Adrenal gland (tissue), 5 donors: ENCODE data around the gene USP34.
"Not testable (repeated sequence)": the region's sequence is repeated elsewhere in the genome, so short reads cannot be mapped to it uniquely, and the experiment has no call there.

Source experiments
- CTCF ChIP-seq, 6 experiments: fragments of 450-650 bp in 4 of 6; fragments of 200-600 bp in 2 of 6; sonication (generic) in 1 of 6; IDR thresholded peaks; 1 replicate in 5 of 6; 2 replicates in 1 of 6; pipeline versions ENCODE4 v1.5.1 to v1.8.0; 2016 to 2021; ENCODE audit warnings: antibody characterized with exemption in 6 of 6, mild to moderate bottlenecking in 2 of 6, moderate library complexity in 1 of 6
- POLR2A ChIP-seq, 2 donors: fragments of 450-650 bp; IDR thresholded peaks; one replicate each; pipeline ENCODE4 v1.6.1; 2017; ENCODE audit warnings: antibody characterized with exemption in 2 of 2, mild to moderate bottlenecking in 2 of 2, moderate library complexity in 1 of 2
- donor health status: DM: no; HTN: no; CAD: no.

- not testable (repeated sequence) for TF ChIP-seq CTCF, POLR2A (IDR thresholded peaks at IDR 0.05)
Observed at GRCh38 chr2:61387588-61387987, 83.3 kb downstream of the USP34 start.
